HepG2 (cell line): ENCODE results near the gene SLC17A9. TPM values are rescaled to one million over a fixed set of nuclear protein-coding genes. Genes with fewer than 3 reads are reported as not detected.

Experiments
- NFE2L2 ChIP-seq: fragments of 150-350 bp; IDR thresholded peaks from 2 replicates; pipeline ENCODE4 v1.6.1; 2014; ENCODE audit warnings: low read length
- ZBTB40 ChIP-seq, 2 experiments: fragments of 450-650 bp in 1 of 2; sonication (generic) in 1 of 2; formaldehyde crosslinking in 1 of 2; IDR thresholded peaks; 2 replicates each; pipeline versions ENCODE4 v1.6.1 to v1.8.0; 2016 to 2022; ENCODE audit warnings: antibody characterized with exemption in 1 of 2, mild to moderate bottlenecking in 1 of 2, missing genetic modification reagents in 1 of 2
- ZC3H13 ChIP-seq: sonication (generic); formaldehyde crosslinking; IDR thresholded peaks from 2 replicates; pipeline ENCODE4 v1.8.1; 2023; ENCODE audit warnings: mild to moderate bottlenecking, missing genetic modification reagents, moderate library complexity
- ZNF235 ChIP-seq: sonication (generic); formaldehyde crosslinking; IDR thresholded peaks from 2 replicates; pipeline ENCODE4 v1.8.1; 2023; ENCODE audit warnings: mild to moderate bottlenecking, missing genetic modification reagents, borderline replicate concordance
- ZNF687 ChIP-seq: sonication (generic); formaldehyde crosslinking; IDR thresholded peaks from 2 replicates; pipeline ENCODE4 v1.5.1; 2020; ENCODE audit warnings: mild to moderate bottlenecking, missing genetic modification reagents, moderate library complexity
- ZNF777 ChIP-seq: sonication (generic); formaldehyde crosslinking; IDR thresholded peaks from 2 replicates; pipeline ENCODE4 v1.4.0; 2020; ENCODE audit warnings: missing genetic modification reagents
- polyA plus RNA-seq, 8 experiments: library from polyadenylated mRNA; depleted of rRNA in 3 of 8; stranded (reverse) in 7 of 8; unstranded in 1 of 8; fragments of >200 nt; fragmentation: Illumina TruSeq in 4 of 8; extraction: Trizol in 4 of 8; gene quantifications; 2 replicates each; pipeline versions ENCODE4 v1.2.1 to v1.2.3, GENCODE V29; 2011 to 2016; ENCODE audit warnings: low read depth in 4 of 8, missing spikeins in 1 of 8, mixed read lengths in 1 of 8; ENCODE audit not compliant: insufficient read depth in 1 of 8
- total RNA-seq, 5 experiments: library from RNA; depleted of rRNA; stranded (reverse); fragments of >200 nt; fragmentation: Illumina TruSeq; extraction: Trizol; gene quantifications; 2 replicates each; pipeline ENCODE4 v1.2.3, GENCODE V29; 2016; ENCODE audit warnings: low read depth in 1 of 5
- TF ChIP-seq, protein P1 (sequence below): sonication (generic); formaldehyde crosslinking; IDR thresholded peaks from 2 replicates; pipeline ENCODE4 v1.4.0; 2020; ENCODE audit warnings: mild to moderate bottlenecking, low read depth, missing genetic modification reagents

The SLC17A9 gene
- total and polyA plus RNA-seq, 2 of the 13 experiments (the other 11 are each of a cell fraction or from before 2014, with no cell fraction given), result 110 to 191 TPM

GRCh38 chr20:62972845-62973745 is 20.6 kb downstream of the SLC17A9 start (continued):
- peak; percentile 40; the same call in 1 of the 2 replicates for TF ChIP-seq ZC3H13 (CRISPR knock-in tag)
- no peak for TF ChIP-seq ZBTB40 (IDR thresholded peaks at IDR 0.05)
- peak; percentile 49; the same call in 1 of the 2 replicates for TF ChIP-seq ZBTB40 (CRISPR knock-in tag; IDR thresholded peaks at IDR 0.05)
- TF ChIP-seq ZNF687 (CRISPR knock-in tag), result peak; percentile 4; the same call in 1 of the 2 replicates
- TF ChIP-seq, protein P1, sequence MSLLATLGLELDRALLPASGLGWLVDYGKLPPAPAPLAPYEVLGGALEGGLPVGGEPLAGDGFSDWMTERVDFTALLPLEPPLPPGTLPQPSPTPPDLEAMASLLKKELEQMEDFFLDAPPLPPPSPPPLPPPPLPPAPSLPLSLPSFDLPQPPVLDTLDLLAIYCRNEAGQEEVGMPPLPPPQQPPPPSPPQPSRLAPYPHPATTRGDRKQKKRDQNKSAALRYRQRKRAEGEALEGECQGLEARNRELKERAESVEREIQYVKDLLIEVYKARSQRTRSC (CRISPR knock-in tag), result no peak
- TF ChIP-seq NFE2L2, result no peak
- no peak for TF ChIP-seq ZNF777 (CRISPR knock-in tag)
- TF ChIP-seq ZNF235 (CRISPR knock-in tag), result 0 out of 2 replicates have a peak, but pooled peaks have one; percentile 22
